Upper lobe of right lung (tissue), 1 donor: ENCODE results near the gene CDKAL1. TPM values are rescaled to one million over a fixed set of nuclear protein-coding genes. Genes with fewer than 3 reads are reported as not detected.

ENCODE experiments used
- ATAC-seq: fragments of 200-7000 bp; cut with Tn5 transposase; one replicate; pipeline ENCODE4 v1.9.1; 2020; ENCODE audit warnings: mild to moderate bottlenecking, moderate library complexity
- DNase-seq: peaks from one replicate; pipeline ENCODE4 v3.0.0-alpha.2; 2020
- H3K27ac ChIP-seq: fragments of 200-600 bp; one replicate; pipeline ENCODE4 v1.8.0; 2022
- H3K27me3 ChIP-seq: fragments of 200-600 bp; one replicate; pipeline ENCODE4 v1.8.0; 2022; ENCODE audit warnings: mild to moderate bottlenecking
- H3K36me3 ChIP-seq: fragments of 200-600 bp; one replicate; pipeline ENCODE4 v1.8.0; 2022
- H3K4me1 ChIP-seq: fragments of 200-600 bp; one replicate; pipeline ENCODE4 v1.8.0; 2022
- H3K4me3 ChIP-seq: fragments of 200-600 bp; one replicate; pipeline ENCODE4 v1.8.0; 2022; ENCODE audit warnings: mild to moderate bottlenecking
- H3K9me3 ChIP-seq: fragments of 200-600 bp; one replicate; pipeline ENCODE4 v1.8.0; 2022
- intact Hi-C: fragments of 100-400 bp; cut with DNase I; formaldehyde crosslinking; loops from one replicate; pipeline ENCODE4 v1.11.0; 2022
- total RNA-seq: library from RNA; stranded (reverse); fragmentation: NEBNext Ultra II Directional; extraction: Animal tissue kit (Norgen Biotek cat#: 25700); gene quantifications from one replicate; pipeline ENCODE4 v1.2.1, GENCODE V29; 2021
- TF ChIP-seq, protein P1 (sequence below): fragments of 200-600 bp; IDR thresholded peaks from one replicate; pipeline ENCODE4 v1.8.0; 2022; ENCODE audit warnings: antibody characterized with exemption
- donor health status: DM: no; HTN: yes; CAD: no; lungs with severe emphysema.

Gene CDKAL1
- total RNA-seq, 1 donor from 2014 or later, result 16.0 TPM

DNA sequence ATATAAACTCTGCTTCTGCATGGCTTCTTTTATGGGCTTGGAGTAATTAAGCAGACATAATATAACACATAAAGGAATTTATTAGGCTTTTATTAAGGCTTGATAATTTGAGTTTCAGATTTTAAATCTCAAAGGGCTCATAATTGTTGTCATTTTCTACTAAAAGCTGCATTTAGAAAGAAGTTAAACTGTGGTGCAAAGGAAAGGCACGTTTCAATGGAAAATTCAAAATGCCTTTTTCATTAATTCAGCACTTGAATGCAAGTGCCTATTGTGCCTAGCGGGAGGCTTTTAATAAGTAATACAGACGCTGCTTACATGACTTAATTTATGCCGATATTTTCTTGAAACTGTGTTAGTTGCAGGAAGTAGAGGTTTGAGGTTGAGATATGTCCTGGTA lies 627.5 kb downstream of the CDKAL1 start:
- no peaks in the 10 kb centered on the region for H3K4me1 ChIP-seq
- no peaks in the 10 kb centered on the region for H3K27me3 ChIP-seq
- no peak overlapping the region for H3K4me3 ChIP-seq
- ATAC-seq (no peak), DNase-seq (no peak)
- no peaks in the 10 kb centered on the region for H3K36me3 ChIP-seq
- TF ChIP-seq, protein P1, sequence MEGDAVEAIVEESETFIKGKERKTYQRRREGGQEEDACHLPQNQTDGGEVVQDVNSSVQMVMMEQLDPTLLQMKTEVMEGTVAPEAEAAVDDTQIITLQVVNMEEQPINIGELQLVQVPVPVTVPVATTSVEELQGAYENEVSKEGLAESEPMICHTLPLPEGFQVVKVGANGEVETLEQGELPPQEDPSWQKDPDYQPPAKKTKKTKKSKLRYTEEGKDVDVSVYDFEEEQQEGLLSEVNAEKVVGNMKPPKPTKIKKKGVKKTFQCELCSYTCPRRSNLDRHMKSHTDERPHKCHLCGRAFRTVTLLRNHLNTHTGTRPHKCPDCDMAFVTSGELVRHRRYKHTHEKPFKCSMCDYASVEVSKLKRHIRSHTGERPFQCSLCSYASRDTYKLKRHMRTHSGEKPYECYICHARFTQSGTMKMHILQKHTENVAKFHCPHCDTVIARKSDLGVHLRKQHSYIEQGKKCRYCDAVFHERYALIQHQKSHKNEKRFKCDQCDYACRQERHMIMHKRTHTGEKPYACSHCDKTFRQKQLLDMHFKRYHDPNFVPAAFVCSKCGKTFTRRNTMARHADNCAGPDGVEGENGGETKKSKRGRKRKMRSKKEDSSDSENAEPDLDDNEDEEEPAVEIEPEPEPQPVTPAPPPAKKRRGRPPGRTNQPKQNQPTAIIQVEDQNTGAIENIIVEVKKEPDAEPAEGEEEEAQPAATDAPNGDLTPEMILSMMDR, result no peak
- no peaks in the 10 kb centered on the region for H3K9me3 ChIP-seq
- intact Hi-C loops, result no loop called here
- H3K27ac ChIP-seq, result no peak overlapping the region

- no peaks in the 10 kb centered on the region for H3K9me3 ChIP-seq
- no peak for ATAC-seq
- no peaks in the 10 kb centered on the region for H3K27me3 ChIP-seq
- TF ChIP-seq, protein P1, result no peak
- H3K4me1 ChIP-seq, result no peaks in the 10 kb centered on the region
- no peak for DNase-seq
- no peak overlapping the region for H3K27ac ChIP-seq
- H3K4me3 ChIP-seq, result no peak overlapping the region
- intact Hi-C loops, result no loop called here
- H3K36me3 ChIP-seq, result no peaks in the 10 kb centered on the region
Measured at GRCh38 chr6:21163110-21163837, 629.0 kb downstream of the CDKAL1 start.

- DNase-seq, result no peak
- TF ChIP-seq, protein P1, result no peak
- H3K36me3 ChIP-seq, result no peaks in the 10 kb centered on the region
- intact Hi-C loops, result no loop called here
- no peaks in the 10 kb centered on the region for H3K27me3 ChIP-seq
- ATAC-seq, result no peak
- no peak overlapping the region for H3K27ac ChIP-seq
- H3K4me3 ChIP-seq, result no peak overlapping the region
- no peaks in the 10 kb centered on the region for H3K9me3 ChIP-seq
- no peaks in the 10 kb centered on the region for H3K4me1 ChIP-seq
Measured at GRCh38 chr6:21163838-21164180, 629.6 kb downstream of the CDKAL1 start.

- H3K27me3 ChIP-seq, result no peaks in the 10 kb centered on the region
- no peak for ATAC-seq
- intact Hi-C loops, result no loop called here
- no peak overlapping the region for H3K27ac ChIP-seq
- TF ChIP-seq, protein P1, result no peak
- H3K4me1 ChIP-seq, result no peaks in the 10 kb centered on the region
- H3K9me3 ChIP-seq, result no peaks in the 10 kb centered on the region
- no peaks in the 10 kb centered on the region for H3K36me3 ChIP-seq
- DNase-seq, result no peak
- H3K4me3 ChIP-seq, result no peak overlapping the region
Measured at GRCh38 chr6:21164768-21165326, 630.6 kb downstream of the CDKAL1 start.

DNA sequence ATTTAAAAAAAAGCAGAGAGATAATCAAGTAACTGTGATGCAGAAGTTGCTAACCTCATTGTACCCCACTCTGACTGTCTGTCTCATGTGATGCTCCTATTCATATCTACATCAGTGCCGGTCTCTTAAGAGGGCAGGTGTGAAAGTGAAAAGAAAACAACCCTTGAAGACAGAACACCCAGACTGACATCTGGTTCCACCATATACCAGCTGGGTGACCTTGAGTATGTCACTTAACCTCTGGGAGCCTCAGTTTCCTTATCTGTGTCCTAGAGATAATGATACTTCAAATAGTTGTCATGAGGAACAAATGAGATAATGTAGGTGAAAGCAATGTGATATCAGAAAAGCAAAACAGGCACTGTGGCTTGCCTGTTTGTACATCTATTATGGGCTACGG lies 632.5 kb downstream of the CDKAL1 start:
- DNase-seq (no peak), ATAC-seq (no peak)
- H3K4me3 ChIP-seq, result no peak overlapping the region
- TF ChIP-seq, protein P1, result no peak
- no peak overlapping the region for H3K27ac ChIP-seq
- no peaks in the 10 kb centered on the region for H3K4me1 ChIP-seq
- no peaks in the 10 kb centered on the region for H3K27me3 ChIP-seq
- no peaks in the 10 kb centered on the region for H3K9me3 ChIP-seq
- no peaks in the 10 kb centered on the region for H3K36me3 ChIP-seq
- intact Hi-C loops, result no loop called here
